ENCODE results near the gene PAQR5.

DNA sequence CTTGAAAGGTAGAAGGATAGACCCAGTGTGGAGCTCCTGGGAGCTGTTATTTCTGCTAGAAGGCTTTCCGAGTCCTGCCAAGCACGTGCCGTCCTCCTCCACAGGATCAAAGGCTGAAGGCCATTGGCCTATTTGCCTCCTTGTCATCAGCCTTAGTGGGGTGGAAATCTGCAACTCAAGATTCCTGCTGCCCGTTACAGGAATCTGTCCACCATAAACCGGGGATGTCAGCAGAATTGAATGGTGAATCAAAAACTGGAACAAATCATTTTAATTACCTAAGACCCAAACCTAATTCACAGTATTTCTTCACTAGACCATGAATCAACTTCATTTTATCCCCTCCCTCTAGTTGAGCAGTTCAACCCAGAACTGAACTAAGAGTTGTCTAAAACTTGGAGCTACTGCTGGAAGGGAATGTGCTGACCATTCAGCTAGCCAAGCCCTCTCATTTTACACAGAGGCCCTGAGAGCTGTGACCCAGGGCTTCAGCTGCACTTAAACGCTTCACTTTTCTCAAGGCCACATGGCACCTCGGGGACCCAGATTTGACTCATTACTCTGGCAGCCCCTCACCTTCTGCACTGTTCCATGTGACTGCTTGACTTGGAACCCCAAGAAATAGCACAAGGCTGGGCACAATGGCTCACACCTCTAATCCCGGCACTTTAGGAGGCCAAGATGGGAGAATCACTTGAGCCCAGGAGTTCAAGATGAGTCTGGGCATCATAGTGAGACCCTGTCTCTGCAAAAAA is 78.7 kb downstream of the PAQR5 start:
- TF ChIP-seq, protein P1, sequence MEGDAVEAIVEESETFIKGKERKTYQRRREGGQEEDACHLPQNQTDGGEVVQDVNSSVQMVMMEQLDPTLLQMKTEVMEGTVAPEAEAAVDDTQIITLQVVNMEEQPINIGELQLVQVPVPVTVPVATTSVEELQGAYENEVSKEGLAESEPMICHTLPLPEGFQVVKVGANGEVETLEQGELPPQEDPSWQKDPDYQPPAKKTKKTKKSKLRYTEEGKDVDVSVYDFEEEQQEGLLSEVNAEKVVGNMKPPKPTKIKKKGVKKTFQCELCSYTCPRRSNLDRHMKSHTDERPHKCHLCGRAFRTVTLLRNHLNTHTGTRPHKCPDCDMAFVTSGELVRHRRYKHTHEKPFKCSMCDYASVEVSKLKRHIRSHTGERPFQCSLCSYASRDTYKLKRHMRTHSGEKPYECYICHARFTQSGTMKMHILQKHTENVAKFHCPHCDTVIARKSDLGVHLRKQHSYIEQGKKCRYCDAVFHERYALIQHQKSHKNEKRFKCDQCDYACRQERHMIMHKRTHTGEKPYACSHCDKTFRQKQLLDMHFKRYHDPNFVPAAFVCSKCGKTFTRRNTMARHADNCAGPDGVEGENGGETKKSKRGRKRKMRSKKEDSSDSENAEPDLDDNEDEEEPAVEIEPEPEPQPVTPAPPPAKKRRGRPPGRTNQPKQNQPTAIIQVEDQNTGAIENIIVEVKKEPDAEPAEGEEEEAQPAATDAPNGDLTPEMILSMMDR (IDR thresholded peaks at IDR 0.05): no peak
- TF ChIP-seq, protein P2, sequence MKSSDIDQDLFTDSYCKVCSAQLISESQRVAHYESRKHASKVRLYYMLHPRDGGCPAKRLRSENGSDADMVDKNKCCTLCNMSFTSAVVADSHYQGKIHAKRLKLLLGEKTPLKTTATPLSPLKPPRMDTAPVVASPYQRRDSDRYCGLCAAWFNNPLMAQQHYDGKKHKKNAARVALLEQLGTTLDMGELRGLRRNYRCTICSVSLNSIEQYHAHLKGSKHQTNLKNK (CRISPR knock-in tag; IDR thresholded peaks at IDR 0.05): no peak
- TF ChIP-seq CBFB (CRISPR knock-in tag; IDR thresholded peaks at IDR 0.05; ENCODE audit: low read depth): no peak
- TF ChIP-seq ZNF263 (CRISPR knock-in tag; IDR thresholded peaks at IDR 0.05; ENCODE audit: low read depth): no peak
- no peak for TF ChIP-seq CREM (CRISPR knock-in tag; IDR thresholded peaks at IDR 0.05)

All from WTC11 (cell line).